Adrenal gland (tissue), 5 donors: ENCODE data around the gene CACNA1D.

Source experiments
- POLR2A ChIP-seq, 2 donors: fragments of 450-650 bp; IDR thresholded peaks; one replicate each; pipeline ENCODE4 v1.6.1; 2017; ENCODE audit warnings: antibody characterized with exemption in 2 of 2, mild to moderate bottlenecking in 2 of 2, moderate library complexity in 1 of 2
- TF ChIP-seq, protein P1 (sequence below), 6 experiments: fragments of 450-650 bp in 4 of 6; fragments of 200-600 bp in 2 of 6; sonication (generic) in 1 of 6; IDR thresholded peaks; 1 replicate in 5 of 6; 2 replicates in 1 of 6; pipeline versions ENCODE4 v1.5.1 to v1.8.0; 2016 to 2021; ENCODE audit warnings: antibody characterized with exemption in 6 of 6, mild to moderate bottlenecking in 2 of 6, moderate library complexity in 1 of 6
- donor health status: DM: no; HTN: no; CAD: no.

DNA sequence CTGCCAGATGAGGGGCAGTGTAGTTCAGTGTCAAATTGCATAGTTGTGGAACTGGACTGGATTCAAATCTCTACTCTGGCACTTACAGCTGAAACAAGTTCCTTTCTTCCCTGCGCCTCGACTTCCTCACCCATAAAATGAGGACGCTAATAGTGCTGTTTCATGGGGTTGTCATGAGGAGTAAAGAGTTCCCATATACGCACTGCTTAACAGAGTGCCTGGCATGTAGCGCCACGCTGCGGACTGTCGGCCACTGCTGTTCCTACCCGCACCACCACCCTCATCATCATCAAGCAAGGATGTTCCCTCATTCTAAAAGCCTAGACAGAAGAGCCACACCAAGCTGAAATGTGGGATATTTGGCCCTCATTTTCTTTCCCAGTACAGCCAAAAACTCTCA is 259.9 kb downstream of the CACNA1D start:
- TF ChIP-seq, protein P1, sequence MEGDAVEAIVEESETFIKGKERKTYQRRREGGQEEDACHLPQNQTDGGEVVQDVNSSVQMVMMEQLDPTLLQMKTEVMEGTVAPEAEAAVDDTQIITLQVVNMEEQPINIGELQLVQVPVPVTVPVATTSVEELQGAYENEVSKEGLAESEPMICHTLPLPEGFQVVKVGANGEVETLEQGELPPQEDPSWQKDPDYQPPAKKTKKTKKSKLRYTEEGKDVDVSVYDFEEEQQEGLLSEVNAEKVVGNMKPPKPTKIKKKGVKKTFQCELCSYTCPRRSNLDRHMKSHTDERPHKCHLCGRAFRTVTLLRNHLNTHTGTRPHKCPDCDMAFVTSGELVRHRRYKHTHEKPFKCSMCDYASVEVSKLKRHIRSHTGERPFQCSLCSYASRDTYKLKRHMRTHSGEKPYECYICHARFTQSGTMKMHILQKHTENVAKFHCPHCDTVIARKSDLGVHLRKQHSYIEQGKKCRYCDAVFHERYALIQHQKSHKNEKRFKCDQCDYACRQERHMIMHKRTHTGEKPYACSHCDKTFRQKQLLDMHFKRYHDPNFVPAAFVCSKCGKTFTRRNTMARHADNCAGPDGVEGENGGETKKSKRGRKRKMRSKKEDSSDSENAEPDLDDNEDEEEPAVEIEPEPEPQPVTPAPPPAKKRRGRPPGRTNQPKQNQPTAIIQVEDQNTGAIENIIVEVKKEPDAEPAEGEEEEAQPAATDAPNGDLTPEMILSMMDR (IDR thresholded peaks at IDR 0.05), result peak in 1 of 6 experiments; percentile 17
- TF ChIP-seq POLR2A (IDR thresholded peaks at IDR 0.05), result no peak
